Heart left ventricle (tissue), 16 donors: Measurements from ENCODE around the gene CCDC107. TPM values are rescaled to one million over a fixed set of nuclear protein-coding genes. Genes with fewer than 3 reads are reported as not detected.

Source experiments
- ATAC-seq, 4 donors: fragments of 200-7000 bp; cut with Tn5 transposase; one replicate each; pipeline ENCODE4 v1.9.1; 2020 to 2022; ENCODE audit warnings: moderate library complexity in 4 of 4, mild to moderate bottlenecking in 3 of 4, moderate number of reproducible peaks in 1 of 4
- DNase-seq, 5 donors: peaks; one replicate each; pipeline ENCODE4 v3.0.0-alpha.2; 2020
- H3K27ac ChIP-seq, 12 donors: fragments of 200-600 bp; sonication (generic) in 4 of 12; one replicate each; pipeline versions ENCODE4 v1.5.0 to v1.8.0; 2016 to 2022; ENCODE audit warnings: mild to moderate bottlenecking in 2 of 12
- H3K27me3 ChIP-seq, 9 donors: fragments of 200-600 bp; sonication (generic) in 2 of 9; one replicate each; pipeline versions ENCODE4 v1.5.1 to v1.8.0; 2016 to 2022; ENCODE audit warnings: mild to moderate bottlenecking in 3 of 9
- H3K36me3 ChIP-seq, 9 donors: fragments of 200-600 bp; sonication (generic) in 2 of 9; one replicate each; pipeline versions ENCODE4 v1.5.0 to v1.8.0; 2018 to 2022; ENCODE audit warnings: mild to moderate bottlenecking in 2 of 9
- H3K4me1 ChIP-seq, 12 donors: fragments of 200-600 bp; sonication (generic) in 4 of 12; one replicate each; pipeline versions ENCODE4 v1.5.0 to v1.8.0; 2016 to 2022; ENCODE audit warnings: mild to moderate bottlenecking in 3 of 12
- H3K4me3 ChIP-seq, 12 donors: fragments of 200-600 bp; sonication (generic) in 4 of 12; one replicate each; pipeline versions ENCODE4 v1.5.0 to v1.8.0; 2017 to 2022; ENCODE audit warnings: mild to moderate bottlenecking in 9 of 12, moderate library complexity in 4 of 12
- H3K9me3 ChIP-seq, 12 donors: fragments of 200-600 bp; sonication (generic) in 4 of 12; one replicate each; pipeline versions ENCODE4 v1.5.0 to v1.8.0; 2016 to 2022; ENCODE audit warnings: mild to moderate bottlenecking in 1 of 12
- POLR2A ChIP-seq, 2 donors: fragments of 450-650 bp; IDR thresholded peaks; one replicate each; pipeline ENCODE4 v1.6.1; 2017; ENCODE audit warnings: antibody characterized with exemption in 2 of 2, mild to moderate bottlenecking in 2 of 2, moderate library complexity in 2 of 2
- WGBS, 4 donors: extraction: QIAGEN DNeasy Blood & Tissue Kit in 2 of 4; methylation state at CpG; one replicate each; pipeline versions ENCODE4 v1.1.5 to v1.1.7; 2013 to 2018; 5-methylcytosine and 5-hydroxymethylcytosine counted together
- intact Hi-C, 10 donors: fragments of 100-400 bp; cut with DNase I; formaldehyde crosslinking; loops; one replicate each; pipeline versions ENCODE4 v1.11.1 to v1.14.2; 2022
- polyA plus RNA-seq, 2 donors: library from polyadenylated mRNA; stranded (reverse); fragments of 200-250 nt; gene quantifications; one replicate each; pipeline ENCODE4 v1.2.3, GENCODE V29; 2013
- total RNA-seq, 9 donors: library from RNA; depleted of rRNA in 2 of 9; stranded (reverse); fragments of >200 nt in 2 of 9; fragmentation: NEBNext Ultra II Directional in 3 of 9; extraction: Animal tissue kit (Norgen Biotek cat#: 25700) in 3 of 9; gene quantifications; one replicate each; pipeline versions ENCODE4 v1.1.0 to v1.2.4, GENCODE V29; 2016 to 2023
- TF ChIP-seq, protein P1 (sequence below), 12 donors: fragments of 200-600 bp; sonication (generic) in 4 of 12; IDR thresholded peaks; one replicate each; pipeline versions ENCODE4 v1.5.0 to v1.8.0; 2018 to 2022; ENCODE audit warnings: antibody characterized with exemption in 12 of 12, mild to moderate bottlenecking in 5 of 12
- donor health status: ischemic (EF 13 %, LVEDD 7.1; RV severe dilation, severe dysfunction).
- donor health status: healthy with polysubstance abuse.
- donor health status: DM: no; HTN: yes; CAD: no.
- donor health status: DM: no; HTN: no; CAD: no.
- donor health status: ischemic (EF 25% LVEDD 6.9; RV normal size, moderate dysfunction).
- donor health status: ischemic (EF 25% LVEDD 5.7; RV mildly dilated, moderate dysfunction).
- donor health status: healthy.
- donor health status: DM: yes; HTN: yes; CAD: no.
- donor health status: ischemic (EF 35%, LVEDD 5.7; RV mildly dilated, moderate dysfunction).
- donor health status: nonischemic (EF 11% LVEDD 7.7; RV severe dilation, severe dysfunction).
- donor health status: DM: yes; HTN: yes; CAD: no.
- donor health status: PGD.
- donor health status: ischemic (EF 29% LVEDD 5.4; RV normal size, mild dysfunction).
- donor health status: nonischemic (EF 23%, LVEDD 6.1; RV moderate dilation, normal function).

Gene CCDC107
- total and polyA plus RNA-seq, 11 donors = 35.5 to 116 (median 46.5) TPM

DNA sequence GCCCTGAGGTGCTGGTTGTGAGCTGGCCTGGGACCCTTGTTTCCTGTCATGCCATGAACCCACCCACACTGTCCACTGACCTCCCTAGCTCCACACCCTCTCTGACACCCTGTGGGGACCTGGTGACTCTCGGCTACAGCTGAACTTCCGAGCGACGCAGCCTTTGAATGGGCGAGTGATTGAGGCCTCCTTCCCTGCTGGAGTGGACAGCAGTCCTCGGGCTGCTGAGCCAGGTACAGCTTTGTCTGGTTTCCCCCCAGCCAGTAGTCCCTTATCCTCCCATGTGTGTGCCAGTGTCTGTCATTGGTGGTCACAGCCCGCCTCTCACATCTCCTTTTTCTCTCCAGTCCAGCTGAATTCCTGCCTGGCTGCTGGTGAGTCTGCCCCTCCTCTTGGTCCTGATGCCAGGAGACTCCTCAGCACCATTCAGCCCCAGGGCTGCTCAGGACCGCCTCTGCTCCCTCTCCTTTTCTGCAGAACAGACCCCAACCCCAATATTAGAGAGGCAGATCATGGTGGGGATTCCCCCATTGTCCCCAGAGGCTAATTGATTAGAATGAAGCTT lies 21.8 kb downstream of the CCDC107 start:
- 83 to 95% (median 88%) methylated on average over 8 of the region's 8 CpGs for WGBS, 4 donors
- Histone ChIP-seq H3K4me3 (no peak overlapping the region), H3K27me3 (peaks cover 0 to 8% (median 0%) of the 10 kb centered on the region in 9 donors), H3K36me3 (peaks cover 0 to 34% (median 29%) of the 10 kb centered on the region in 9 donors), H3K4me1 (peaks cover 0 to 20% (median 11%) of the 10 kb centered on the region in 12 donors), H3K27ac (peak overlapping the region in 1 of 12 donors; percentile 98), H3K9me3 (no peaks in the 10 kb centered on the region)
- intact Hi-C loops = loop anchor here in 1 of 10 donors (5.0 kb wide), 1 partner anchor 32 kb away; no protein-coding TSS in a partner anchor
- TF ChIP-seq POLR2A (IDR thresholded peaks at IDR 0.05) = no peak
- TF ChIP-seq, protein P1, sequence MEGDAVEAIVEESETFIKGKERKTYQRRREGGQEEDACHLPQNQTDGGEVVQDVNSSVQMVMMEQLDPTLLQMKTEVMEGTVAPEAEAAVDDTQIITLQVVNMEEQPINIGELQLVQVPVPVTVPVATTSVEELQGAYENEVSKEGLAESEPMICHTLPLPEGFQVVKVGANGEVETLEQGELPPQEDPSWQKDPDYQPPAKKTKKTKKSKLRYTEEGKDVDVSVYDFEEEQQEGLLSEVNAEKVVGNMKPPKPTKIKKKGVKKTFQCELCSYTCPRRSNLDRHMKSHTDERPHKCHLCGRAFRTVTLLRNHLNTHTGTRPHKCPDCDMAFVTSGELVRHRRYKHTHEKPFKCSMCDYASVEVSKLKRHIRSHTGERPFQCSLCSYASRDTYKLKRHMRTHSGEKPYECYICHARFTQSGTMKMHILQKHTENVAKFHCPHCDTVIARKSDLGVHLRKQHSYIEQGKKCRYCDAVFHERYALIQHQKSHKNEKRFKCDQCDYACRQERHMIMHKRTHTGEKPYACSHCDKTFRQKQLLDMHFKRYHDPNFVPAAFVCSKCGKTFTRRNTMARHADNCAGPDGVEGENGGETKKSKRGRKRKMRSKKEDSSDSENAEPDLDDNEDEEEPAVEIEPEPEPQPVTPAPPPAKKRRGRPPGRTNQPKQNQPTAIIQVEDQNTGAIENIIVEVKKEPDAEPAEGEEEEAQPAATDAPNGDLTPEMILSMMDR (IDR thresholded peaks at IDR 0.05) = no peak
- no peak for DNase-seq
- ATAC-seq = no peak

DNA sequence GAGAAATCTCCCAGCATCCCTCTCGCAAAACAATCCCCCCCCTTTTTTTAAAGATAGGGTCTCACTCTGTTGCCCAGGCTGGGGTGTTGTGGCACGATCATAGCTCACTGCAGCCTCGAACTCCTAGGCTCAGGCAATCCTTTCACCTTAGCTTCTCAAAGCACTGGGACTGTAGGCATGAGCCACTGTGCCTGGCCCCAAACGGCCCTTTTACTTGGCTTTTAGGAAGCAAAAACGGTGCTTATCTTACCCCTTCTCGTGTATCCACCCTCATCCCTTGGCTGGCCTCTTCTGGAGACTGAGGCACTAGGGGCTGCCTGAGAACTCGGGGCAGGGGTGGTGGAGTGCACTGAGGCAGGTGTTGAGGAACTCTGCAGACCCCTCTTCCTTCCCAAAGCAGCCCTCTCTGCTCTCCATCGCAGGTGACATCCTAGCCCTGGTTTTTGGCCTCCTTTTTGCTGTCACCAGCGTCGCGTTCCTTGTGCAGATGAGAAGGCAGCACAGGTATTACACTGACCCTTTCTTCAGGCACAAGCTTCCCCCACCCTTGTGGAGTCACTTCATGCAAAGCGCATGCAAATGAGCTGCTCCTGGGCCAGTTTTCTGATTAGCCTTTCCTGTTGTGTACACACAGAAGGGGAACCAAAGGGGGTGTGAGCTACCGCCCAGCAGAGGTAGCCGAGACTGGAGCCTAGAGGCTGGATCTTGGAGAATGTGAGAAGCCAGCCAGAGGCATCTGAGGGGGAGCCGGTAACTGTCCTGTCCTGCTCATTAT lies 22.4 kb downstream of the CCDC107 start:
- intact Hi-C loops = no loop called here
- Histone ChIP-seq H3K36me3 (peaks cover 0 to 41% (median 35%) of the 10 kb centered on the region in 9 donors), H3K4me3 (no peak overlapping the region), H3K27me3 (peaks cover 0 to 5% (median 0%) of the 10 kb centered on the region in 9 donors), H3K27ac (peak overlapping the region in 1 of 12 donors; percentile 98), H3K4me1 (peaks cover 0 to 23% (median 10%) of the 10 kb centered on the region in 12 donors), H3K9me3 (no peaks in the 10 kb centered on the region)
- 50 to 53% (median 51%) methylated on average over 15 of the region's 15 CpGs for WGBS, 4 donors
- ATAC-seq (peak in 2 of 4 donors; percentile 8 to 16), DNase-seq (no peak)
- no peak for TF ChIP-seq POLR2A (IDR thresholded peaks at IDR 0.05)
- TF ChIP-seq, protein P1 (IDR thresholded peaks at IDR 0.05) = no peak

GRCh38 chr9:35681341-35682002 lies 23.4 kb downstream of the CCDC107 start:
- Histone ChIP-seq H3K36me3 (peaks cover 0 to 47% (median 38%) of the 10 kb centered on the region in 9 donors), H3K4me1 (peaks cover 0 to 24% (median 10%) of the 10 kb centered on the region in 12 donors), H3K9me3 (no peaks in the 10 kb centered on the region), H3K27ac (peak overlapping the region in 1 of 12 donors; percentile 98), H3K27me3 (no peaks in the 10 kb centered on the region), H3K4me3 (no peak overlapping the region)
- intact Hi-C loops = no loop called here
- WGBS, 4 donors = 40 to 69% (median 65%) methylated on average over 1 to 3 of the region's 3 CpGs; no CpG with 5 or more reads in 1 of the 4 donors
- DNase-seq (no peak), ATAC-seq (peak in 1 of 4 donors; percentile 6)
- TF ChIP-seq, protein P1 (IDR thresholded peaks at IDR 0.05) = no peak
- TF ChIP-seq POLR2A (IDR thresholded peaks at IDR 0.05) = no peak

GRCh38 chr9:35682051-35682450 lies 24.0 kb downstream of the CCDC107 start:
- 63 to 75% (median 74%) methylated on average over 6 of the region's 6 CpGs for WGBS, 4 donors
- Histone ChIP-seq H3K4me3 (no peak overlapping the region), H3K9me3 (no peaks in the 10 kb centered on the region), H3K4me1 (peaks cover 2 to 28% (median 15%) of the 10 kb centered on the region in 12 donors), H3K27me3 (no peaks in the 10 kb centered on the region), H3K36me3 (peaks cover 0 to 47% (median 38%) of the 10 kb centered on the region in 9 donors), H3K27ac (peak overlapping the region in 1 of 12 donors; percentile 98)
- DNase-seq = no peak
- ATAC-seq = no peak
- TF ChIP-seq, protein P1 (IDR thresholded peaks at IDR 0.05) = no peak
- TF ChIP-seq POLR2A (IDR thresholded peaks at IDR 0.05) = no peak
- intact Hi-C loops = no loop called here
